Activated CD8-positive, alpha-beta memory T cell treated with anti-CD3 and anti-CD28 coated beads, Interleukin-2, amount 50 U/mL, for 48 hours (primary cell): ENCODE results near the gene CHRM4.
"Not testable (repeated sequence)": the region's sequence is repeated elsewhere in the genome, so short reads cannot be mapped to it uniquely, and the experiment has no call there.

Source experiments
- DNase-seq: peaks from one replicate; pipeline ENCODE4 v3.0.0-alpha.2; 2020

Gene CHRM4

GRCh38 chr11:46381819-46382645 lies 9.5 kb downstream of the CHRM4 start:
- peak; percentile 68 for DNase-seq

GRCh38 chr11:46381048-46381818 lies 10.3 kb downstream of the CHRM4 start, which contains the start of gene MDK:
TSS of gene MDK (plus strand) at chr11:46381669. CDS start at chr11:46382058, 389 bp downstream.
- DNase-seq = peak; percentile 64

GRCh38 chr11:46380340-46381047 lies 11.1 kb downstream of the CHRM4 start:
- peak; percentile 83 for DNase-seq

- not testable (repeated sequence) for DNase-seq
Observed at GRCh38 chr11:46379482-46380293, 11.9 kb downstream of the CHRM4 start.

GRCh38 chr11:46378811-46379481 lies 12.6 kb downstream of the CHRM4 start:
- no peak for DNase-seq

GRCh38 chr11:46378296-46378695 lies 13.3 kb downstream of the CHRM4 start:
- DNase-seq = no peak

- no peak for DNase-seq
Observed at GRCh38 chr11:46377831-46378230, 13.7 kb downstream of the CHRM4 start.

GRCh38 chr11:46377290-46377689 lies 14.3 kb downstream of the CHRM4 start:
- DNase-seq = no peak

- DNase-seq = no peak
Observed at GRCh38 chr11:46376258-46377050, 15.1 kb downstream of the CHRM4 start.

GRCh38 chr11:46375392-46376101 lies 16.0 kb downstream of the CHRM4 start:
- no peak for DNase-seq

GRCh38 chr11:46374815-46375214 lies 16.8 kb downstream of the CHRM4 start:
- no peak for DNase-seq

GRCh38 chr11:46373787-46374740 lies 17.5 kb downstream of the CHRM4 start:
- DNase-seq = no peak

GRCh38 chr11:46372501-46372900 lies 19.1 kb downstream of the CHRM4 start:
- not testable (repeated sequence) for DNase-seq

GRCh38 chr11:46372086-46372485 lies 19.5 kb downstream of the CHRM4 start:
- no peak for DNase-seq

- DNase-seq = not testable (repeated sequence)
Observed at GRCh38 chr11:46371262-46371661, 20.3 kb downstream of the CHRM4 start.

GRCh38 chr11:46370253-46370652 lies 21.3 kb downstream of the CHRM4 start:
- DNase-seq = no peak

GRCh38 chr11:46369458-46370152 lies 22.0 kb downstream of the CHRM4 start:
- peak; percentile 84 for DNase-seq

GRCh38 chr11:46367916-46368267 lies 23.7 kb downstream of the CHRM4 start:
- DNase-seq = no peak
